H1 (cell line): ENCODE data around the gene C5AR1. TPM values are rescaled to one million over a fixed set of nuclear protein-coding genes. Genes with fewer than 3 reads are reported as not detected.

ENCODE experiments used
- EGR1 ChIP-seq: IDR thresholded peaks from 2 replicates; pipeline ENCODE4 v1.6.1; 2011; ENCODE audit warnings: low read depth, low read length, borderline replicate concordance
- EZH2 ChIP-seq: fragments of 200-600 bp; sonication (generic); IDR thresholded peaks from 2 replicates; pipeline ENCODE4 v1.7.1; 2012; ENCODE audit warnings: low read depth, mild to moderate bottlenecking, moderate library complexity, low read length, inconsistent platforms; ENCODE audit not compliant: severe bottlenecking
- JUN ChIP-seq: IDR thresholded peaks from 2 replicates; pipeline ENCODE4 v1.6.1; 2011; ENCODE audit warnings: low read depth, mild to moderate bottlenecking, improper control_type of control experiment, low read length
- SIRT6 ChIP-seq: IDR thresholded peaks from one replicate; pipeline ENCODE4 v1.7.1; 2012; ENCODE audit warnings: low read length, inconsistent platforms
- SIX5 ChIP-seq: IDR thresholded peaks from 2 replicates; pipeline ENCODE4 v1.6.1; 2011; ENCODE audit warnings: mild to moderate bottlenecking, low read depth, low read length
- TCF12 ChIP-seq: IDR thresholded peaks from 2 replicates; pipeline ENCODE4 v1.6.1; 2011; ENCODE audit warnings: low read depth, mild to moderate bottlenecking, low read length
- polyA plus RNA-seq, 7 experiments: library from polyadenylated mRNA; depleted of rRNA in 3 of 7; stranded (reverse) in 5 of 7; unstranded in 2 of 7; fragments of >200 nt in 5 of 7; fragments of 200-250 nt in 2 of 7; gene quantifications; 1 replicate in 5 of 7; 2 replicates in 1 of 7; 4 replicates in 1 of 7; pipeline versions ENCODE4 v1.2.1 to v1.2.3, GENCODE V29; 2011 to 2013; ENCODE audit warnings: missing spikeins in 2 of 7, mixed read lengths in 2 of 7
- total RNA-seq: library from RNA; stranded (reverse); fragmentation: NEBNext Ultra II Directional; extraction: Animal tissue kit (Norgen Biotek cat#: 25700); gene quantifications from 2 replicates; pipeline ENCODE4 v1.2.1, GENCODE V29; 2021
- TF ChIP-seq, protein P1 (sequence below): IDR thresholded peaks from 2 replicates; pipeline ENCODE4 v1.6.1; 2012; ENCODE audit warnings: inconsistent platforms

C5AR1 gene
- total and polyA plus RNA-seq, 2 of the 8 experiments (the other 6 are each of a cell fraction or from before 2014, with no cell fraction given) = 0.20 TPM; not detected in 1

DNA sequence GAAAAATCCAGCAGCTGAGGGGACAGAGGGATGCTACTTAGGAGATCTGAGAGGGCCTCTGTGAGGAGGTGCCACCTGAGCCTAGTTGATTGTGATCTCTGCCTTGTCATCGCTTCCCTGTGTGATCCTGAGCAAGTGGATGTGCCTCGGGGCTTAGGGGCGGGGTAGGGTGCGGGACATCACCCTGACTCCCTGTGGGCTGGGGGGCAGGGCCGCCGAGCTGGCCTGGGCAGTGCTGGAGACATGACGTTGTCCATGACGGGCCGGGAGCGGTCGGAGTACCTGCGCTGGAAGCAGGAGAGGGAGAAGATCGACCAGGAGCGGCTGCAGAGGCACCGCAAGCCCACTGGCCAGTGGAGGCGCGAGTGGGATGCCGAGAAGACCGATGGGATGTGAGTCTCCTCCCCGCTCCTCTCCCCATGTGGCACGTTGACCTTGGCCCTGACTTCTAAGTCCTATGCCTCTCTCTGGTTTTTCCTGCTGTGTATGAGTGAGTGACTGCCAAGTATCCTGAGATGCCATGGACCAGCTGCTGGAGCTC is 43.2 kb upstream of the C5AR1 start (continued):
- no peak for TF ChIP-seq EZH2
- TF ChIP-seq, protein P1, sequence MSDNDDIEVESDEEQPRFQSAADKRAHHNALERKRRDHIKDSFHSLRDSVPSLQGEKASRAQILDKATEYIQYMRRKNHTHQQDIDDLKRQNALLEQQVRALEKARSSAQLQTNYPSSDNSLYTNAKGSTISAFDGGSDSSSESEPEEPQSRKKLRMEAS = no peak
- no peak for TF ChIP-seq SIRT6
- no peak for TF ChIP-seq JUN
- no peak for TF ChIP-seq TCF12
- no peak for TF ChIP-seq SIX5
- TF ChIP-seq EGR1 = no peak
